OCI-LY3 (cell line): ENCODE measurements around the gene URGCP.
A peak's percentile ranks its signal among the peaks of the same experiment; 100 is the strongest.
"Not testable (repeated sequence)": the region's sequence is repeated elsewhere in the genome, so short reads cannot be mapped to it uniquely, and the experiment has no call there.

Experiments used
- H2AFZ ChIP-seq: fragments of 200-600, 300-600 bp; shearing (Covaris generic); 2 replicates; pipeline ENCODE4 v1.6.0; 2014; ENCODE audit warnings: antibody characterized with exemption, low read depth, low read length
- H3K27ac ChIP-seq: fragments of 200-600, 300-600 bp; sonication (generic); 2 replicates; pipeline ENCODE4 v1.5.1; 2014; ENCODE audit warnings: mild to moderate bottlenecking, low read length, moderate library complexity, mixed read lengths
- H3K27me3 ChIP-seq: fragments of 200-600, 300-600 bp; sonication (generic); 2 replicates; pipeline ENCODE4 v1.6.1; 2014; ENCODE audit warnings: low read depth, low read length, mixed read lengths
- H3K36me3 ChIP-seq: fragments of 200-600, 300-600 bp; sonication (generic); replicated peaks from 2 replicates; pipeline ENCODE3; 2014; ENCODE audit warnings: low read depth, low read length, mixed read lengths
- H3K4me1 ChIP-seq: fragments of 300-600, 200-600 bp; sonication (generic); 2 replicates; pipeline ENCODE4 v1.6.1; 2014; ENCODE audit warnings: low read length, mixed read lengths
- H3K4me2 ChIP-seq: fragments of 200-600, 300-600 bp; sonication (generic); 2 replicates; pipeline ENCODE4 v1.6.1; 2014; ENCODE audit warnings: low read length, mixed read lengths
- H3K4me3 ChIP-seq: fragments of 300-600, 200-600 bp; sonication (generic); 2 replicates; pipeline ENCODE4 v1.5.1; 2014; ENCODE audit warnings: antibody characterized with exemption, mild to moderate bottlenecking, low read length, moderate library complexity
- H3K79me2 ChIP-seq: fragments of 300-600, 200-600 bp; shearing (Covaris generic); 2 replicates; pipeline ENCODE4 v1.6.1; 2014; ENCODE audit warnings: mild to moderate bottlenecking, low read length, mixed read lengths
- H3K9ac ChIP-seq: fragments of 300-600, 200-600 bp; shearing (Covaris generic); 2 replicates; pipeline ENCODE4 v1.6.0; 2014; ENCODE audit warnings: mild to moderate bottlenecking, low read length, moderate library complexity
- H3K9me3 ChIP-seq: fragments of 200-600, 300-600 bp; shearing (Covaris generic); 2 replicates; pipeline ENCODE4 v1.6.1; 2014; ENCODE audit warnings: low read length, mixed read lengths; ENCODE audit not compliant: insufficient read depth
- H4K20me1 ChIP-seq: fragments of 200-600, 300-600 bp; sonication (generic); 2 replicates; pipeline ENCODE4 v1.6.1; 2016; ENCODE audit warnings: low read length, mixed read lengths; ENCODE audit not compliant: insufficient read depth
- EZH2phosphoT487 ChIP-seq: fragments of 200-600 bp; shearing (Covaris generic); IDR thresholded peaks from 2 replicates; pipeline ENCODE4 v1.6.1; 2018; ENCODE audit warnings: antibody characterized with exemption, mixed run types, low read depth
- TF ChIP-seq, protein P1 (sequence below): fragments of 200-600, 300-600 bp; sonication (generic); IDR thresholded peaks from 2 replicates; pipeline ENCODE4 v1.5.1; 2014; ENCODE audit warnings: antibody characterized with exemption, low read length, low read depth

URGCP gene

GRCh38 chr7:43834463-43835251, 71.7 kb downstream of the URGCP start:
- peak overlapping the region; percentile 72 for H3K4me3 ChIP-seq

DNA sequence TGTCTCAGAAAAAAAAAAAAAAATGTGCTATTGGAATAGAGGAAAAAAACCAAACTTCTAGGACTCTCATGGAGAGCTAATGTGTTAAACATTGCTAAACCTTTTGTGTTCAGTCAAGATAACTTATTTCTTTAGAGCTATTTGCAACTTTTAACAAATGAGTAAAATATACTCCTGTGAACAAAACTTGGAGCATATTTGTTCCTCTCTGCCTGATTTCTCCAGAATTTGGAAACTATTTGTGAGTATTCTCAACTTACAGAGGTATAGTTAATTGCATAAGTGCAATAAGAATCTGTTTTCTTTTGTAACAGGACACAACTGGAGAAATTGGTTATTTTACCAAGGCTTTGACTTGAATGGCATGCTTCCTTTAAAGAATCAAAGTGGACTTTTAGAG, 75.5 kb downstream of the URGCP start:
- peaks cover 20% of the 10 kb centered on the region for H3K4me1 ChIP-seq
- H3K4me2 ChIP-seq, H4K20me1 ChIP-seq, H3K9me3 ChIP-seq, H3K27ac ChIP-seq, H3K27me3 ChIP-seq, H2AFZ ChIP-seq, H3K36me3 ChIP-seq, H3K79me2 ChIP-seq, H3K9ac ChIP-seq, H3K4me3 ChIP-seq: not testable (repeated sequence)

More at GRCh38 chr7:43834463-43835251, 71.7 kb downstream of the URGCP start:
- H3K27me3 ChIP-seq, result no peaks in the 10 kb centered on the region
- peaks cover 24% of the 10 kb centered on the region for H3K4me1 ChIP-seq
- H3K9ac ChIP-seq, result peak overlapping the region; percentile 44; the same call in 1 of the 2 replicates
- peak overlapping the region; percentile 74 for H3K4me2 ChIP-seq
- H3K79me2 ChIP-seq, result no peaks in the 10 kb centered on the region
- H3K36me3 ChIP-seq, result peaks cover 4% of the 10 kb centered on the region
- H2AFZ ChIP-seq, result peak overlapping the region; percentile 75
- no peaks in the 10 kb centered on the region for H4K20me1 ChIP-seq
- peaks cover 6% of the 10 kb centered on the region; the same call in 1 of the 2 replicates for H3K9me3 ChIP-seq
- TF ChIP-seq, protein P1, sequence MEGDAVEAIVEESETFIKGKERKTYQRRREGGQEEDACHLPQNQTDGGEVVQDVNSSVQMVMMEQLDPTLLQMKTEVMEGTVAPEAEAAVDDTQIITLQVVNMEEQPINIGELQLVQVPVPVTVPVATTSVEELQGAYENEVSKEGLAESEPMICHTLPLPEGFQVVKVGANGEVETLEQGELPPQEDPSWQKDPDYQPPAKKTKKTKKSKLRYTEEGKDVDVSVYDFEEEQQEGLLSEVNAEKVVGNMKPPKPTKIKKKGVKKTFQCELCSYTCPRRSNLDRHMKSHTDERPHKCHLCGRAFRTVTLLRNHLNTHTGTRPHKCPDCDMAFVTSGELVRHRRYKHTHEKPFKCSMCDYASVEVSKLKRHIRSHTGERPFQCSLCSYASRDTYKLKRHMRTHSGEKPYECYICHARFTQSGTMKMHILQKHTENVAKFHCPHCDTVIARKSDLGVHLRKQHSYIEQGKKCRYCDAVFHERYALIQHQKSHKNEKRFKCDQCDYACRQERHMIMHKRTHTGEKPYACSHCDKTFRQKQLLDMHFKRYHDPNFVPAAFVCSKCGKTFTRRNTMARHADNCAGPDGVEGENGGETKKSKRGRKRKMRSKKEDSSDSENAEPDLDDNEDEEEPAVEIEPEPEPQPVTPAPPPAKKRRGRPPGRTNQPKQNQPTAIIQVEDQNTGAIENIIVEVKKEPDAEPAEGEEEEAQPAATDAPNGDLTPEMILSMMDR, result no peak
- TF ChIP-seq EZH2phosphoT487, result no peak
- peak overlapping the region; percentile 12; the same call in 1 of the 2 replicates for H3K27ac ChIP-seq
